ENCODE results near the gene BAAT. TPM values are rescaled to one million over a fixed set of nuclear protein-coding genes. Genes with fewer than 3 reads are reported as not detected.

The BAAT gene
- total and polyA plus RNA-seq, 2 of the 13 experiments (the other 11 are each of a cell fraction or from before 2014, with no cell fraction given), result 0.71 to 7.9 TPM

DNA sequence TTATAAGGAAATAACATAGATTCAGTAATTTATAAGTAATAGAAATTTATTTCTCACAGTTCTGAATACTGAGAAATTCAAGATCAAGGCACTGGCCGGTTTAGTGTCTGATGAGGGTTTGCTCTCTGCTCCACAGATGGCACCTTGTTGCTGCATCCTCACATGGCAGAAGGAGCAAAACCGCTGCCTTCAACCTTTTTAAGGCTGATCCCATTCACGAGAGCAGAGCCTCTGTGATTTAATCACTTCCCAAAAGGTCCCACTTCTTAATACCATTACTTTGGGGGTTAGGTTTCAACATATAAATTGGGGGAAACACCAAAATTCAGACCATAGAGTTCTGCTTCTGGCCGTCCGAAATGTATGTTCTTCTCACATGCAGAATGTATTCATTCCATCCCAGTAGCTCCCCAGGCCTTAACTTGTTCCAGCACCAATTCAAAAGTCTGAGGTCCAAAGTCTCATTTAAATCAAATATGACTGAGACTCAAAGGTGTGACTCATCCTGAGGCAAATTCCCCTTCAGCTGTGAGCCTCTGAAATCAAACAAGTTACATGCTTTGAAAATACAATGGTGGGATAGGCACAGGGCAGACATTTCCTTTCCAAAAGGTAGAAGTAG, 30.6 kb downstream of the BAAT start (continued):
- TF ChIP-seq, protein P1, sequence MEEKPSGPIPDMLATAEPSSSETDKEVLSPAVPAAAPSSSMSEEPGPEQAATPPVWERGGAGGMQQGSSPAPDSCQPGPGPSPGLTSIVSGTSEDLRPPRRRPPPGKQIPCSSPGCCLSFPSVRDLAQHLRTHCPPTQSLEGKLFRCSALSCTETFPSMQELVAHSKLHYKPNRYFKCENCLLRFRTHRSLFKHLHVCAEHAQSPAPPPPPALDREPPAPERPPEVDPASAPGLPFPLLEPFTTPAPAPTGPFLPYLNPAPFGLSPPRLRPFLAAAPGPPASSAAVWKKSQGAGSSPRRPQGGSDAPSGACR (CRISPR knock-in tag; IDR thresholded peaks at IDR 0.05), result peak; percentile 96
- 0 out of 2 replicates have a peak, but pooled peaks have one; percentile 42 for TF ChIP-seq SIX4 (CRISPR knock-in tag; IDR thresholded peaks at IDR 0.05)
- peak; percentile 98 for TF ChIP-seq FOSL1 (CRISPR knock-in tag; IDR thresholded peaks at IDR 0.05; ENCODE audit: borderline replicate concordance)
- TF ChIP-seq CAMTA2 (CRISPR knock-in tag; IDR thresholded peaks at IDR 0.05; ENCODE audit: borderline replicate concordance), result no peak
- TF ChIP-seq RARA (CRISPR knock-in tag; IDR thresholded peaks at IDR 0.05), result peak; percentile 78
- TF ChIP-seq KLF13 (CRISPR knock-in tag; IDR thresholded peaks at IDR 0.05), result no peak
- TF ChIP-seq REL (CRISPR knock-in tag; conservative IDR thresholded peaks at IDR 0.05), result no peak
- TF ChIP-seq ZFP91 (CRISPR knock-in tag; IDR thresholded peaks at IDR 0.05; ENCODE audit: borderline replicate concordance), result no peak
- no peak for TF ChIP-seq IRF1 (CRISPR knock-in tag; IDR thresholded peaks at IDR 0.05; ENCODE audit: low read depth)
- TF ChIP-seq FOXA3 (CRISPR knock-in tag; IDR thresholded peaks at IDR 0.05), result peak; percentile 91
- no peak for TF ChIP-seq ZBTB37 (CRISPR knock-in tag; IDR thresholded peaks at IDR 0.05)
- peak; percentile 62; the same call in 1 of the 2 replicates for TF ChIP-seq MBD4 (IDR thresholded peaks at IDR 0.05; ENCODE audit: borderline replicate concordance, low read length)
- no peak for TF ChIP-seq ZFP36 (IDR thresholded peaks at IDR 0.05; ENCODE audit: borderline replicate concordance, low read depth, low read length, partially characterized antibody)
- 0 out of 2 replicates have a peak, but pooled peaks have one; percentile 38 for TF ChIP-seq ZBTB43 (CRISPR knock-in tag; conservative IDR thresholded peaks at IDR 0.05)
- TF ChIP-seq CHCHD3 (CRISPR knock-in tag; IDR thresholded peaks at IDR 0.05), result no peak
- TF ChIP-seq KLF11 (CRISPR knock-in tag; IDR thresholded peaks at IDR 0.05), result peak; percentile 74; the same call in 1 of the 2 replicates
- TF ChIP-seq KDM3A (CRISPR knock-in tag; IDR thresholded peaks at IDR 0.05; ENCODE audit: low read depth), result peak; percentile 19; the same call in 1 of the 2 replicates
- no peak for TF ChIP-seq ZNF296 (CRISPR knock-in tag; conservative IDR thresholded peaks at IDR 0.05)
- TF ChIP-seq ZZZ3 (CRISPR knock-in tag; IDR thresholded peaks at IDR 0.05; ENCODE audit: borderline replicate concordance), result no peak
- peak; percentile 95; the same call in 1 of the 2 replicates for TF ChIP-seq NCOR1 (IDR thresholded peaks at IDR 0.05; ENCODE audit: borderline replicate concordance, low read length)
- no peak for TF ChIP-seq ZNF207 (IDR thresholded peaks at IDR 0.05; ENCODE audit: borderline replicate concordance)
- TF ChIP-seq MIER3 (CRISPR knock-in tag; IDR thresholded peaks at IDR 0.05; ENCODE audit: borderline replicate concordance), result peak; percentile 65; the same call in 1 of the 2 replicates

Data from HepG2 (cell line).